Keratinocyte (primary cell): ENCODE measurements around the gene CUX1. TPM values are rescaled to one million over a fixed set of nuclear protein-coding genes. Genes with fewer than 3 reads are reported as not detected.

Experiments used
- DNase-seq: peaks from one replicate; pipeline ENCODE4 v3.0.0-alpha.2; 2011; ENCODE audit warnings: low read depth, missing footprints, low spot score
- FAIRE-seq: peaks from 2 replicates; lab custom pipeline; 2011; peaks lifted over from hg19 to GRCh38; lab: Jason Lieb, UNC
- H2AFZ ChIP-seq: 2 replicates; pipeline ENCODE4 v1.6.0; 2012; ENCODE audit warnings: low read length, control low read depth, inconsistent platforms; ENCODE audit not compliant: control insufficient read depth
- H3K27ac ChIP-seq: 2 replicates; pipeline ENCODE4 v1.5.1; 2011; ENCODE audit warnings: low read length; ENCODE audit not compliant: control insufficient read depth, insufficient read depth
- H3K27me3 ChIP-seq: 3 replicates; pipeline ENCODE4 v1.6.0; 2011; ENCODE audit warnings: low read length; ENCODE audit not compliant: control insufficient read depth, insufficient read depth; ENCODE audit errors: extremely low read depth
- H3K36me3 ChIP-seq, 2 experiments: 2 replicates in 1 of 2; 3 replicates in 1 of 2; pipeline ENCODE4 v1.5.1; 2011; ENCODE audit warnings: low read length in 2 of 2, mild to moderate bottlenecking in 1 of 2; ENCODE audit not compliant: control insufficient read depth in 2 of 2, insufficient read depth in 2 of 2; ENCODE audit errors: extremely low read depth in 1 of 2
- H3K4me1 ChIP-seq: 3 replicates; pipeline ENCODE4 v1.5.1; 2011; ENCODE audit warnings: low read length; ENCODE audit not compliant: control insufficient read depth, insufficient read depth; ENCODE audit errors: extremely low read depth
- H3K4me2 ChIP-seq: 3 replicates; pipeline ENCODE4 v1.6.0; 2011; ENCODE audit warnings: low read depth, low read length; ENCODE audit not compliant: control insufficient read depth, insufficient read depth; ENCODE audit errors: extremely low read depth
- H3K4me3 ChIP-seq, 3 experiments: fragments of 200-600 bp in 1 of 3; sonication (generic) in 1 of 3; 2 replicates in 2 of 3; 3 replicates in 1 of 3; pipeline ENCODE4 v1.5.1; 2011 to 2016; ENCODE audit warnings: low read length in 3 of 3, mild to moderate bottlenecking in 3 of 3, control low read depth in 2 of 3, inconsistent platforms in 1 of 3, low read depth in 1 of 3, mixed read lengths in 1 of 3, mixed run types in 1 of 3, moderate library complexity in 1 of 3; ENCODE audit not compliant: control insufficient read depth in 2 of 3, insufficient read depth in 2 of 3; ENCODE audit errors: extremely low read depth in 1 of 3
- H3K79me2 ChIP-seq: 2 replicates; pipeline ENCODE4 v1.6.0; 2012; ENCODE audit warnings: low read length; ENCODE audit not compliant: control insufficient read depth, insufficient read depth
- H3K9ac ChIP-seq: 3 replicates; pipeline ENCODE4 v1.6.0; 2011; ENCODE audit warnings: low read length; ENCODE audit not compliant: control insufficient read depth, insufficient read depth; ENCODE audit errors: extremely low read depth
- H3K9me1 ChIP-seq: 3 replicates; pipeline ENCODE4 v1.6.0; 2011; ENCODE audit warnings: low read length; ENCODE audit not compliant: control insufficient read depth, insufficient read depth; ENCODE audit errors: extremely low read depth
- H3K9me3 ChIP-seq: 2 replicates; pipeline ENCODE4 v1.5.1; 2012; ENCODE audit warnings: low read depth, low read length; ENCODE audit not compliant: control insufficient read depth
- H4K20me1 ChIP-seq: 3 replicates; pipeline ENCODE4 v1.6.0; 2011; ENCODE audit warnings: low read length; ENCODE audit not compliant: control insufficient read depth, insufficient read depth; ENCODE audit errors: extremely low read depth
- EZH2 ChIP-seq: IDR thresholded peaks from one replicate; pipeline ENCODE4 v1.6.1; 2012; ENCODE audit warnings: inconsistent platforms, mild to moderate bottlenecking, low read length, moderate library complexity
- dilution Hi-C: fragments of 300-500 bp; cut with MboI; formaldehyde crosslinking; loops from one replicate; pipeline ENCODE4 v1.7.0; 2020; ENCODE audit warnings: low sequenced_read_pairs; ENCODE audit not compliant: extremely low pct_ligation_motif_present
- polyA plus RNA-seq, 5 experiments: library from polyadenylated mRNA; depleted of rRNA in 3 of 5; stranded (reverse) in 3 of 5; stranded (forward) in 1 of 5; unstranded in 1 of 5; fragments of >200 nt; gene quantifications; 1 replicate in 1 of 5; 2 replicates in 3 of 5; 3 replicates in 1 of 5; pipeline versions ENCODE4 v1.2.1 to v1.2.3, GENCODE V29; 2011 to 2012; ENCODE audit warnings: missing spikeins in 2 of 5, low read depth in 1 of 5, low replicate concordance in 1 of 5
- TF ChIP-seq, protein P1 (sequence below), 3 experiments: IDR thresholded peaks in 1 of 3; conservative IDR thresholded peaks in 1 of 3; optimal IDR thresholded peaks in 1 of 3; 2 replicates in 2 of 3; 3 replicates in 1 of 3; pipeline versions ENCODE3 to v1.5.1; 2011; ENCODE audit warnings: low read length in 3 of 3, mild to moderate bottlenecking in 3 of 3, moderate library complexity in 2 of 3, control low read depth in 1 of 3, inconsistent platforms in 1 of 3; ENCODE audit not compliant: insufficient read depth in 2 of 3; ENCODE audit errors: extremely low read depth in 1 of 3

Gene CUX1
- polyA plus RNA-seq, 1 donor (not counting 4 experiments of a cell fraction or from before 2014, with no cell fraction given): 18.3 TPM

DNA sequence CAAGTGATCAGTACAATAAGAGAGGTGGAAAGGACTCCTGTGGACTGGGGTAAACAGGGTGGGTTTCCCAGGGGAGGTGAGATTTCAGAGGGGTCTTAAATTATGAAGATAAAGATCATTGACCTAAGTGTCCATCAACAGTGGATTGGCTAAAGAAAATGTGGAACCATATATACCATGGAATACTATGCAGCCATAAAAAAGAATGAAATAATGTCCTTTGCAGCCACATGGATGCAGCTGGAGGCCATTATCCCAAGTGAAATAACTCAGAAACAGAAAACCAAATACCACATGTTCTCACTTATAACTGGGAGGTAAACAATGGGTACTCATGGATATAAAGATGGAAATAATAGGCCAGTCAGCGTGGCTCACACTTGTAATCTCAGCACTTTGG, 28.9 kb upstream of the CUX1 start:
- H3K27ac ChIP-seq: no peak overlapping the region
- no peak overlapping the region for H3K4me3 ChIP-seq
- dilution Hi-C loops: no loop called here
- TF ChIP-seq, protein P1, sequence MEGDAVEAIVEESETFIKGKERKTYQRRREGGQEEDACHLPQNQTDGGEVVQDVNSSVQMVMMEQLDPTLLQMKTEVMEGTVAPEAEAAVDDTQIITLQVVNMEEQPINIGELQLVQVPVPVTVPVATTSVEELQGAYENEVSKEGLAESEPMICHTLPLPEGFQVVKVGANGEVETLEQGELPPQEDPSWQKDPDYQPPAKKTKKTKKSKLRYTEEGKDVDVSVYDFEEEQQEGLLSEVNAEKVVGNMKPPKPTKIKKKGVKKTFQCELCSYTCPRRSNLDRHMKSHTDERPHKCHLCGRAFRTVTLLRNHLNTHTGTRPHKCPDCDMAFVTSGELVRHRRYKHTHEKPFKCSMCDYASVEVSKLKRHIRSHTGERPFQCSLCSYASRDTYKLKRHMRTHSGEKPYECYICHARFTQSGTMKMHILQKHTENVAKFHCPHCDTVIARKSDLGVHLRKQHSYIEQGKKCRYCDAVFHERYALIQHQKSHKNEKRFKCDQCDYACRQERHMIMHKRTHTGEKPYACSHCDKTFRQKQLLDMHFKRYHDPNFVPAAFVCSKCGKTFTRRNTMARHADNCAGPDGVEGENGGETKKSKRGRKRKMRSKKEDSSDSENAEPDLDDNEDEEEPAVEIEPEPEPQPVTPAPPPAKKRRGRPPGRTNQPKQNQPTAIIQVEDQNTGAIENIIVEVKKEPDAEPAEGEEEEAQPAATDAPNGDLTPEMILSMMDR (optimal IDR thresholded peaks at IDR 0.05 in 1 of 3, IDR thresholded peaks at IDR 0.05 in 1 of 3, conservative IDR thresholded peaks at IDR 0.05 in 1 of 3; ENCODE audit: extremely low read depth in 1 of 3, insufficient read depth in 2 of 3, low read length in 3 of 3): no peak
- no peaks in the 10 kb centered on the region for H3K36me3 ChIP-seq
- DNase-seq (no peak), FAIRE-seq (no peak)
- peaks cover 11% of the 10 kb centered on the region for H3K4me1 ChIP-seq
- no peak overlapping the region for H3K4me2 ChIP-seq
- H3K9ac ChIP-seq: no peak overlapping the region
- H3K27me3 ChIP-seq: peaks cover 5% of the 10 kb centered on the region
- H3K9me3 ChIP-seq: no peaks in the 10 kb centered on the region
- H2AFZ ChIP-seq: no peak overlapping the region
- no peaks in the 10 kb centered on the region for H4K20me1 ChIP-seq
- H3K79me2 ChIP-seq: no peaks in the 10 kb centered on the region
- H3K9me1 ChIP-seq: no peaks in the 10 kb centered on the region

DNA sequence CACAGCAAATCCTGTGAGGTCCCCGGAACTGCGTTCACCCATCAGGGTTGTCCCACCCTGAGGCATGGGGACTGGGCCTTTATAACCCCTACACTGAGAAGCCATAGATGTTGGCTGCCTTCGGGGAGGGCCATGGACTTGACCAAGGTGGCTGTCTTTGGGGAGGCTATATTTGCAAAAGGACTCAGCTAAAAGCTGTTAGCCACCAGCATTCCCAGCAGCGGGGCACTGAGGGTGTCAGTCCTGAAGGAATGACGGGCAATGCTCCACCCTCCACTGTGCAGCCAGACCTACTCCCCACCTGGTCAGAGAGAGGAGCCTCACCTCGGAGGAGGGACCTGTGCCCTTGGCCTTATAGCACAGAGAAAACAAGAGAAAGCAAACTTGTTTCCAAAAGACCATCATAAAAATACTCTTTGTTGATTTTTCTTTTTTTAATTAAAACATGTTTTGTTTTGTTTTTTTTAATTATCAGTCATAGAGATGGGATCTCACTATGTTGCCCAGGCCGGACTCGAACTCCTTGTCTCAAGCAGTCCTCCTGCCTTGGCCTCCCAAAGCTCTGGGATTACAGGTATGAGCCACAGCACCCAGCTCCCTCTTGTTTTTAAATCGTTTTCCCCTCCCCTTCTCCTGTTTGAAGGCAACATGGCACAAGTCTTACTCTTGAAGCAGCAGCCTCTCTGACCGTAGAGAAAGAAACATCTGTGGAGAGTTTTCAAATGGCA, 26.7 kb upstream of the CUX1 start:
- no peak overlapping the region for H3K27ac ChIP-seq

More for the DNA sequence above, 26.7 kb upstream of the CUX1 start:
- Histone ChIP-seq H3K79me2 (no peaks in the 10 kb centered on the region), H3K27me3 (no peaks in the 10 kb centered on the region), H3K9me1 (no peaks in the 10 kb centered on the region), H3K4me2 (no peak overlapping the region), H2AFZ (no peak overlapping the region), H3K36me3 (no peaks in the 10 kb centered on the region), H3K9me3 (no peaks in the 10 kb centered on the region), H3K9ac (no peak overlapping the region), H3K4me3 (no peak overlapping the region), H4K20me1 (no peaks in the 10 kb centered on the region), H3K4me1 (peaks cover 11% of the 10 kb centered on the region)
- DNase-seq (no peak), FAIRE-seq (no peak)
- TF ChIP-seq, protein P1 (optimal IDR thresholded peaks at IDR 0.05 in 1 of 3, IDR thresholded peaks at IDR 0.05 in 1 of 3, conservative IDR thresholded peaks at IDR 0.05 in 1 of 3; ENCODE audit: extremely low read depth in 1 of 3, insufficient read depth in 2 of 3, low read length in 3 of 3): no peak
- TF ChIP-seq EZH2: no peak
- dilution Hi-C loops: no loop called here
